ENCODE data around the gene ZNF518B. TPM values are rescaled to one million over a fixed set of nuclear protein-coding genes. Genes with fewer than 3 reads are reported as not detected.

The ZNF518B gene, protein sequence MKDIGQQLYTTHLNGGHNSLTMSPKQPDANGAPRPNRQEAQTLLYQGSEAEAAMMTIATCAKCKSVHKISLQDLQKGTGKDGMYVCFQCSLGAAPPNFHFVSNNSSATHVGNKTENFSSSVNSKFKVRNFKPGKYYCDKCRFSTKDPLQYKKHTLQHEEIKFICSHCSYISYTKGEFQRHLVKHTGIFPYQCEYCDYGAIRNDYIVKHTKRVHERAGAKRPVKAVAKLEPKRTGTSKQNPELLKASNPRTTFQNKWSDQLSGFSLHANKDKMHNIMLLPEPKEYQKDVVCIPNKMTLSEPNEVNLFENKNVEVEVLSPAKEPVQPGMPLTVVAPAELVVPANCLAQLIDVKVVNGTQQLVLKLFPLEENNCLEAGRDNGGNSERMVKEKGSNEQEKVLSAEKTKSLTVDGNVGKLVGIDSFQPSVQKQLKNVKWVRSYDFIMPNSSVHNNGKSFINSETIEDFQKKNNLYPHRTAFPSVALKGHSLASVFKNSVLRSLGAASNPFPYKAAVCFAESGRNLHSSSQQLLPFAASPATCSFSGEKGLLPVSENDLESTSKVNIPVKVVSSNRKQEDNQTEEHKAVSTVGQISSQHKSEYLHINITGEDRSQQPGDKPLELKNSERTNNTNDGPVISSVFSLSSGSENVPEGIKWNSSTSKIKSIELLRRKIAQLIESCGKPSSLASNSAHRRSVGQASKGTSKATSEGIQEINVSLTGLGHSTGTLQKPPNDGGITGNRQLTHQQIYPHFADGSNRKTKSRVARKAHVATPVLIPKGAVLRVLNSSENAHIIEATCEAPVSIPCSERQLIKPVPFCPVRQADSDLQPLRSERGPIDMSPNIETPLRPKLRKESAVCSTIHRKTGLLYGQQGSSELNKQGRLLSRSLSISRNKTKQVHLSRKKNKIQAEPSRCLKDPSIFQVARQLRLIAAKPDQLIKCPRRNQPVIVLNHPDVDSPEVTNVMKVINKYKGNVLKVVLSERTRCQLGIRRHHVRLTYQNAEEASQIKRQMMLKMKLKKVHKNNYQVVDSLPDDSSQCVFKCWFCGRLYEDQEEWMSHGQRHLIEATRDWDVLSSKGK
- total RNA-seq: 22.9 and 24.5 TPM in 2 replicates

DNA sequence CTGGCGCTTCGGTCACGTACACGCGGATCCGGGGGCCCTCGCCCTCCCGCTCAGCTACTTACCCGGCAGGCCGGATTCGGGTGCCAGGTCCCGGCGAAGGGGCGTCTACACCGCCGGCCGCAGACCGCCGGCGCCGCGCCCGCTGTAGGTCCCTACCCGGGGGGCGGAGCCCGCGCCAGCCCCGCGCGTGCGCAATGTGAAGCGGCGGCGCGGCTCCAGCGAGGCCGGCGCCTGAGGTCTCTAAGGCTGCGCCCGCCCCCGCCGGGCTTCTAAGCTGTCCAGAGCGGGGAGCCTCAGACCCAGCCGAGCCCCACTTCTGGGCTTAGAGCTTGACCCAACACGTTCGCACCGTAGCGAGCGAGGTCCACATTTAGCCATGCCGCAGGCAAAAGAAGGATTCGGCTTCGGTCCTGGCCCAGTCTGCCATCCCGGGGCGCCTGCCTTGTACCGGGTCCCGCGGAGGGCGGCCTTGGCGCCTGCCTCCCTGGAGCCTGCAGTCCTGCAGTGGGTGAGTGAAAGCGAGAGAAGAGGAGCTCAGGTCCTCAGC lies at the start of gene ZNF518B:
Gene ZNF518B (minus strand): TSS at position 172 of the 547 bp plus-strand sequence. CDS start 11,098 bp downstream, outside the sequence.
- H3K4me1 Mint-ChIP-seq: peaks cover 45% of the 10 kb centered on the region
- H3K27me3 Mint-ChIP-seq: peaks cover 16% of the 10 kb centered on the region
- peak; percentile 95 for DNase-seq
- H3K27ac Mint-ChIP-seq: peak within 1 kb of the TSS; percentile 89
- peak within 1 kb of the TSS; percentile 86 for H3K4me3 Mint-ChIP-seq
- H3K9me3 Mint-ChIP-seq: peaks cover 23% of the 10 kb centered on the region
- intact Hi-C loops (cut with micrococcal nuclease): loop anchor here (2.0 to 5.0 kb wide), 4 partner anchors 295 to 855 kb away; partner anchors contain the start of gene WDR1
- peaks cover 30% of the 10 kb centered on the region for H3K36me3 Mint-ChIP-seq (ENCODE audit: low read depth)

DNA sequence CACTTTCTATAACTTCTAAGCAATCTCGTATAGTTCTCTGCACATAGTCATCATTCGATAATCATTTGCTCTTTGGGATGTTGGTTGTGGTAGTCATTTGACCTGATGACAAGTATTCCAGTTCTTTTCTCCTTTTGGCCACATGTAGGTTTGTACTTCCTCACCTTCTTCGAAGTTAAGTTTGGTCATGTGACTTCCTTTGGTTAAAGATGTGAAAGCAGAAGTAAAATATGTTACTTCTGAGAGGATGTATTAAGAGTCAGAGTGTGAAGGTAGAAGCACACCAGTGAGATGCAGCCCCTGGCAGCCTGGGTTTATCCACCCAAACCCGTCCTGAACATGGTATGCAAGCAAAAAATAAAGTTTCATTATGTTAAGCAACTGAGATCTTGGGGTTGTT lies 48.9 kb upstream of the ZNF518B start:
- Mint-ChIP-seq H3K9me3 (peaks cover 6% of the 10 kb centered on the region), H3K36me3 (ENCODE audit: low read depth) (no peaks in the 10 kb centered on the region), H3K27ac (no peak overlapping the region), H3K27me3 (no peaks in the 10 kb centered on the region), H3K4me1 (peaks cover 3% of the 10 kb centered on the region), H3K4me3 (no peak overlapping the region)
- no peak for DNase-seq
- intact Hi-C loops (cut with micrococcal nuclease): no loop called here

DNA sequence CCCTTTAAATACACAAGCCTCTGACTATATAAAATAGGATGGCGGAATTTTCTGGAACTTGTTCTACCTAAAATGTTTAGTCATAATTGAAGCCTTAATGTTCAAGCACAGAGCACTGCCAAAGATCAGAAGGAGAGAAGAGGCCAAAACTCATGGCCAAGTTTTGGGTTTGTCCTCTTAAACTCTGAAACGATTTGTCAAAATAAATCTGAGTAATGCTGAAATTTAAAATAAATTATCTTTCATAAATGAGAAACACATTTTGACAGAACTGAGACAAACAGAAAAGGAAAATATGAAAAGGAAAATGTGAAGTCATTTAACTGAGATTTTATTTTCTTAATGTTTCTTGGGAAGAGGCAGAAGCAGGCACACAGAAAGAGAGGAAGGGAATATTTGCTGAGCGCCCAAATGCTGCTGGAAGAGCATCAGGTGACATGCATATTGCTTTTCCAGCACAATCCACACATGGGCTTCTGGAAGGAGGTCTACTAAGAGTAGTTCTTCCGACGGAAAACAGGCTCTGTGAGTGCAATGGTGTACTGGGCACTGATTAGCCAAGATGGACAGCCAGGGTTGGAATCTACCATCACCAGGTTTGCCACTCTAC lies 47.4 kb upstream of the ZNF518B start:
- H3K4me1 Mint-ChIP-seq: peaks cover 3% of the 10 kb centered on the region
- no peak for DNase-seq
- H3K9me3 Mint-ChIP-seq: peaks cover 4% of the 10 kb centered on the region
- H3K36me3 Mint-ChIP-seq (ENCODE audit: low read depth): no peaks in the 10 kb centered on the region
- H3K27ac Mint-ChIP-seq: no peak overlapping the region
- intact Hi-C loops (cut with micrococcal nuclease): no loop called here
- H3K27me3 Mint-ChIP-seq: no peaks in the 10 kb centered on the region
- H3K4me3 Mint-ChIP-seq: no peak overlapping the region

DNA sequence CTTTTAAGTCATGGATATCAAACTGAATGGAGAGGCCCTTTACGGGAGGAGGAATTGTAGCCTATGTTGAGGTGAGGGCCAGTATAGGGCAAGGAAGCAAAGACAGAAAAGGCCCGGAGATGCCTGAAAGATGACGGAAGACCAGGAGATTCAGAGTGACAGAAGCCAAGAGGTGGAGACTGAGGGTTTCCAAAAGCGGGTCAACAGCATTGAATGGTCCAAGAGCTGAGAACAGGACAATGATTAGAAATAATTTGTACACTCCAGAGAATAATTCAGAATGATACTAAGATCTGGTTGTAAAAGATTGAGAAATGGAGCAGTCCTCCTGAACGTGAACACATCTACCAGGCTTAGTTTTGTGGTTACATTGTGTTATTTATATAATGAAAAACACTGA lies 45.5 kb upstream of the ZNF518B start:
- H3K27ac Mint-ChIP-seq: no peak overlapping the region
- H3K4me3 Mint-ChIP-seq: no peak overlapping the region
- peaks cover 3% of the 10 kb centered on the region for H3K4me1 Mint-ChIP-seq
- H3K36me3 Mint-ChIP-seq (ENCODE audit: low read depth): no peaks in the 10 kb centered on the region
- intact Hi-C loops (cut with micrococcal nuclease): no loop called here
- H3K9me3 Mint-ChIP-seq: peaks cover 4% of the 10 kb centered on the region
- no peak for DNase-seq
- no peaks in the 10 kb centered on the region for H3K27me3 Mint-ChIP-seq

DNA sequence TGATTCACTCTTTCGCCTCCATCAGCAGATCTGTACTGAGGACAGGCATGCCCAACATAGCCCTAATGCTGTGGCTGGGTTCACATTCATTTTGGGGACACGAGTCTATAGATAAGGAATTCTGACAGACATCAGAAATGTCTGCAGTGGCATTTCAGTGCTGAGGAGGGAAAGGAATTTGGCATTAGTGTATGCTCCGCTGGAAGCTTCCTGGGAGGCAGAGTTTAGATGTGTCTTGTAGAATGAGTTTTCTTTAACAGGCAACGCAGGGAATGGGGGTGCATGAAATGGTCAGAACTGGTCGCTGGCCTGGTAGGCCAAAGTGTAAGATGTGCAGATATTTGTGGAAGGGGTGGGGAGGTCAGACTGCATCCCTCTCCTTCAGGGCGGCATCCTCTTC lies 43.5 kb upstream of the ZNF518B start:
- no peaks in the 10 kb centered on the region for H3K4me1 Mint-ChIP-seq
- DNase-seq: no peak

DNA sequence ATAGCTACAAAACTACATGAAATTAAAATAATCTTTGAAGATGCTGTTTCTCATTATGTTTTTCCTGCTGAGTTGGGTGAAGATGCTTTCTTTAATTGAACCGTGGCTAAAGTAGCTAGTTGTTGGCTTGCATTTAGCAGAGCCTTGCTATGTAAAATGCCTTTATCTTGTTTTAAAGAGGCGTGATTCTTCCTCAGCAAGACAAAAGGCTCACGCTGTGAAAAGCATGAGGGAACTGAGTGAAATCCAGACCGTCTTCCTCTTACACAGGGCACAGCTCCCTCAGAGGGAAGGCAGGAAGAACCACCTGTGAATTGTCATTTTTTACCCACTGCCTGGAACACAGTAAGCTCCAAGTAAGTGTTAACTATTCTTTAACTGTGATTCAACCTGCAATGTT lies 39.0 kb upstream of the ZNF518B start:
- no peak for DNase-seq
- no peak overlapping the region for H3K4me3 Mint-ChIP-seq
- no peaks in the 10 kb centered on the region for H3K9me3 Mint-ChIP-seq
- H3K4me1 Mint-ChIP-seq: no peaks in the 10 kb centered on the region
- H3K36me3 Mint-ChIP-seq (ENCODE audit: low read depth): no peaks in the 10 kb centered on the region
- intact Hi-C loops (cut with micrococcal nuclease): no loop called here
- no peak overlapping the region for H3K27ac Mint-ChIP-seq
- H3K27me3 Mint-ChIP-seq: peaks cover 2% of the 10 kb centered on the region

More for the DNA sequence above, 43.5 kb upstream of the ZNF518B start:
- Mint-ChIP-seq H3K4me3 (no peak overlapping the region), H3K27ac (no peak overlapping the region), H3K36me3 (ENCODE audit: low read depth) (no peaks in the 10 kb centered on the region), H3K9me3 (no peaks in the 10 kb centered on the region), H3K27me3 (no peaks in the 10 kb centered on the region)
- intact Hi-C loops (cut with micrococcal nuclease): no loop called here

DNA sequence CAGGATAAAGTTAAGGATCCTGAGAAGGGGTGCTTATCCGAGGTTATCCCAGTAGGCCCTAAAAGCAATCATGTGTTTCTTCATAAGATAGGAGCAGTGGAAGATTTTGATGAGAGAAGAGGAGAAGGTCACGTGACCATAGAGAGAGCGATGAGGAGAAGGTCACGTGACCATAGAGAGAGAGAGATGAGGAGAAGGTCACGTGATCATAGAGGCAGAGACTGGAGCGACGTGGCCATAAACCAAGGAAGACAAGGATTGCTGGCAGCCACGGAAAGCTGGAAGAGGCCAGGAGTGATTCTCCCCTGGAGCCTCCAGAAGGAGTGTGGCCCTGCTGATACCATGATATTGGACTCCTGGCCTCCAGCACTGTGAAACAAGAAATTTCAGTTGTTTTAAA lies 38.4 kb upstream of the ZNF518B start:
- Mint-ChIP-seq H3K27ac (no peak overlapping the region), H3K27me3 (peaks cover 2% of the 10 kb centered on the region), H3K36me3 (ENCODE audit: low read depth) (no peaks in the 10 kb centered on the region), H3K9me3 (no peaks in the 10 kb centered on the region), H3K4me3 (no peak overlapping the region), H3K4me1 (no peaks in the 10 kb centered on the region)
- intact Hi-C loops (cut with micrococcal nuclease): no loop called here
- no peak for DNase-seq

DNA sequence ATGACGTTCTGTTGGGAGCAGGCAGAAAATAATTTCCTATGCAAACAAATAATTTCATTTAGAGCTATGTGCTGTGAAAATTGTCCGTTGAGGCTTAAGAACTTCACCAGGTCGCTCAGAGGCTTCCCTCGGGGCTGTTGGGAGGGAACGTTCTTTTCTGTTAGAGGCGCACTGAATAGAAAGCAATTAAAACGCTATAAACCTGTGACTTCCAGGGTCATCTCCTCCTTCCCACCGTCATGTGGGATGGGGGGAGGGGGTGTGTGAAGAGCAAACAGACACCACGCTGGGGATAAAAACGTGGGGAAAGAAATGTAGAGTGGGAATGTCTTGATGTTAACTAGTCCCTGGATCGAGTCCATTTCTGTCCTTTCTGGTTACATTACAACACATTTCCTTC lies 35.2 kb upstream of the ZNF518B start:
- H3K9me3 Mint-ChIP-seq: no peaks in the 10 kb centered on the region
- no peak for DNase-seq
- peaks cover 4% of the 10 kb centered on the region for H3K4me1 Mint-ChIP-seq
- no peak overlapping the region for H3K4me3 Mint-ChIP-seq
- intact Hi-C loops (cut with micrococcal nuclease): no loop called here
- H3K27me3 Mint-ChIP-seq: peaks cover 9% of the 10 kb centered on the region
- H3K27ac Mint-ChIP-seq: no peak overlapping the region
- H3K36me3 Mint-ChIP-seq (ENCODE audit: low read depth): no peaks in the 10 kb centered on the region

DNA sequence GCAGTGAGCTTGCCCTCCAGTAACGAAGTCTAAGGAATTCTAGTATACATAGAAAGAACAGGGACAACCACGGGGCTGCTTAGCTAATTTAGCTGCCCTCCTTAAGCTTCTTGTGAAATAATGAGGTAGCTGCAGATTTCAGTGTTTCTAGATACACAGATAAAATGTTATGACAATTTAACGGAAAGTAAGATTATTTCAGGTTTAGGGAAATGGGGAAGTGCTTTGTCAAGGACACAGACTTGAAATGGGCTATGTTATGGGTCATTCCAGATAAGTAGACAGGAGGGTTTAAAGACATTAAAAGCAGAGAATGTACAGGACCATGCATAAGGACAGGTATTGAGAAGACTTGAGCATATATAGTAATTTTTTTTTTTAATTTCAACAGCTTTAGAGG lies 34.2 kb upstream of the ZNF518B start:
- DNase-seq: no peak
- Mint-ChIP-seq H3K9me3 (no peaks in the 10 kb centered on the region), H3K36me3 (ENCODE audit: low read depth) (no peaks in the 10 kb centered on the region), H3K4me3 (no peak overlapping the region), H3K4me1 (peaks cover 4% of the 10 kb centered on the region), H3K27ac (no peak overlapping the region), H3K27me3 (peaks cover 9% of the 10 kb centered on the region)
- intact Hi-C loops (cut with micrococcal nuclease): no loop called here

DNA sequence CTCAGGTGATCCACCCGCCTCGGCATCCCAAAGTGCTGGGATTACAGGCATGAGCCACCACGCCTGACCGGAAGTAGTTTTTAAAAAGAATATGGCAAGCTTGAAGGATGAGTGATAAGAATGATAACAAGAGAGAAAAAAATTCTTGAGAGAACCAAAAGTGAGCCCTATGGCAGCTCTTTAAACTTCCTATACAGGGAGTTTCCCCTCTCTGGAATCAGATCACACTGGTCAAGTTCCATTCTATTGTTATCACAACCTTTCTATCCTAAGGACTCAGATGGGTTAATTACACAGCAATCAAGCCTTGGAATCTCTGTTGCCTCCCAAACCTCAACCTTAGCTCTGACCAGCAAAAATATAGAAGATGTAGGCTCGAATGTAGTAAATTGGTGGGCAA lies 33.8 kb upstream of the ZNF518B start:
- no peaks in the 10 kb centered on the region for H3K36me3 Mint-ChIP-seq (ENCODE audit: low read depth)
- H3K4me3 Mint-ChIP-seq: no peak overlapping the region
- intact Hi-C loops (cut with micrococcal nuclease): no loop called here
- H3K27ac Mint-ChIP-seq: no peak overlapping the region
- H3K4me1 Mint-ChIP-seq: peaks cover 4% of the 10 kb centered on the region
- no peak for DNase-seq
- peaks cover 9% of the 10 kb centered on the region for H3K27me3 Mint-ChIP-seq
- H3K9me3 Mint-ChIP-seq: no peaks in the 10 kb centered on the region

DNA sequence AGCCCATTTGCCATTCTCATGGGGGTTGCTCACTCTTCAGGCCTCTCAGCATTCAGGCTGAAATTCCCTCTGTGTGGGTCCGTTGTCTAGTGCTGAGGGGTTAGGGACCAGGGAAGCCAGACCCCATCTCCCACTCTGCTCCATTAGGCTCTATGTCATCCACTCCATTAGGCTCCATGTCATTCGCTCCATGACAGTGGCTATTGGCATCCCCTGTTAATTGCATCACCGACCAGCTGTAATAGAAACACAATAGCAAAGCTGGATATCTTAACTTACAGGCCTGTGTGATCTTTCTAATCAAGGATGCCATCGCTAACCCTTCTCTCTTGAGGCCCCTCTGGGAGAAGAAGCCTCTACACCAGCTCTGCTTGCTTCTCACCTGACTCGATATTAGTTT lies 25.7 kb upstream of the ZNF518B start:
- peaks cover 11% of the 10 kb centered on the region for H3K27me3 Mint-ChIP-seq
- no peaks in the 10 kb centered on the region for H3K36me3 Mint-ChIP-seq (ENCODE audit: low read depth)
- H3K27ac Mint-ChIP-seq: no peak overlapping the region
- DNase-seq: no peak
- H3K4me1 Mint-ChIP-seq: no peaks in the 10 kb centered on the region
- intact Hi-C loops (cut with micrococcal nuclease): no loop called here
- H3K4me3 Mint-ChIP-seq: no peak overlapping the region
- no peaks in the 10 kb centered on the region for H3K9me3 Mint-ChIP-seq

DNA sequence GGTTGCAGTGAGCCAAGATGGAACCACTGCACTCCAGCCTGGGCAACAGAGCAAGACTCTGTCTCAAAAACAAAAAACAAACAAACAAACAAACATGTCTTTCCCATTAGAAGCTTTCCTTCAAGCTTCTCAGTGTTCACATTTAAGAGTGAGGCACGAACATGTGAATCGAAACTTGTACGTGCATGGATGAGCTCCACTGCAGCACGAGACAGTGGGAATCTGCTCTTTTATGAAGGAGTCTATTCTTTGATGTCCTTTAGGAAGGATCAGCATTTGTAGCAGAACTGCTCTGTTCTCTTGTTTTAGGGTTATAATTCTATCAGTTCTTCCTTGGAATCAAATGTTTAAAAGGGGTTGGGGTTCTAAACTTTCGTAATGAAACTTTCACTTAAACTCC lies 23.4 kb upstream of the ZNF518B start:
- Mint-ChIP-seq H3K4me1 (no peaks in the 10 kb centered on the region), H3K4me3 (no peak overlapping the region), H3K27me3 (peaks cover 8% of the 10 kb centered on the region), H3K27ac (no peak overlapping the region), H3K36me3 (ENCODE audit: low read depth) (no peaks in the 10 kb centered on the region), H3K9me3 (no peaks in the 10 kb centered on the region)
- no peak for DNase-seq
- intact Hi-C loops (cut with micrococcal nuclease): no loop called here

DNA sequence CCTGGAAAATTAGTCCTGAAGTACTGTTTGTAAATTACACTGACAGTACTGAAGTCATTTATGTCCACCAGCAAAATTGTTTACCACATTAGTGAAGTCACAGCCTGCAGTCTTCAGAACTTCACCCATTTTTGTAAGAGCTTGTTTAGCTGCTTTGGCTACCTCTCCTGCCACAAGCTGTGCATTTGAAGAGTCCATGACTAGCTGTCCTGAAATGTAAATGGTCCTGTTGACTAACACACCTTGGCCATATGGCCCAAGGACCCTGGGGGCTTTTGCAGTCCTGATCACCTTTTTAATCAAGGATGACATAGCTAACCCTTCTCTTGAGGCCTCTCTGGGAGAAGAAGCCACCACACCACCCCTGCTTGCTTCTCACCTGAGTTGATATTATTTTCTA lies 21.4 kb upstream of the ZNF518B start:
- H3K4me1 Mint-ChIP-seq: no peaks in the 10 kb centered on the region
- H3K36me3 Mint-ChIP-seq (ENCODE audit: low read depth): no peaks in the 10 kb centered on the region
- no peak for DNase-seq
- H3K27ac Mint-ChIP-seq: no peak overlapping the region
- H3K27me3 Mint-ChIP-seq: peaks cover 8% of the 10 kb centered on the region
- intact Hi-C loops (cut with micrococcal nuclease): no loop called here
- no peaks in the 10 kb centered on the region for H3K9me3 Mint-ChIP-seq
- no peak overlapping the region for H3K4me3 Mint-ChIP-seq

Measured in activated CD4-positive, alpha-beta T cell treated with anti-CD3 and anti-CD28 coated beads, Interleukin-2, amount 10 ng/mL, durations not matched to agents 24 days and 14 days (primary cell).